Astrocyte of the spinal cord (primary cell): ENCODE measurements around the gene IL17RD.
A peak's percentile ranks its signal among the peaks of the same experiment; 100 is the strongest.

ENCODE experiments used
- DNase-seq: peaks from one replicate; pipeline ENCODE4 v3.0.0; 2011; ENCODE audit warnings: low read depth, low spot score
- H3K4me3 ChIP-seq: 2 replicates; pipeline ENCODE4 v1.5.1; 2011; ENCODE audit warnings: low read depth, mild to moderate bottlenecking, low read length, moderate library complexity
- CTCF ChIP-seq: IDR thresholded peaks from 2 replicates; pipeline ENCODE4 v1.5.1; 2012; ENCODE audit warnings: low read depth, mild to moderate bottlenecking, low read length, inconsistent platforms
- in situ Hi-C: cut with HindIII; loops from 2 replicates; pipeline ENCODE4 v1.10.0; 2017; ENCODE audit warnings: low sequenced_read_pairs

Gene IL17RD

GRCh38 chr3:57110798-57111197 lies 54.4 kb downstream of the IL17RD start:
- DNase-seq, result no peak
- TF ChIP-seq CTCF, result no peak
- in situ Hi-C loops, result no loop called here
- no peak overlapping the region for H3K4me3 ChIP-seq

GRCh38 chr3:57110214-57110613 lies 54.9 kb downstream of the IL17RD start:
- DNase-seq, result no peak
- in situ Hi-C loops, result no loop called here
- H3K4me3 ChIP-seq, result no peak overlapping the region

GRCh38 chr3:57109437-57110199 lies 55.5 kb downstream of the IL17RD start:
- no peak overlapping the region for H3K4me3 ChIP-seq

More at GRCh38 chr3:57110214-57110613, 54.9 kb downstream of the IL17RD start:
- TF ChIP-seq CTCF, result no peak

GRCh38 chr3:57108684-57109083 lies 56.5 kb downstream of the IL17RD start:
- no peak overlapping the region for H3K4me3 ChIP-seq
- TF ChIP-seq CTCF, result no peak
- DNase-seq, result no peak
- in situ Hi-C loops, result no loop called here

More at GRCh38 chr3:57109437-57110199, 55.5 kb downstream of the IL17RD start:
- no peak for DNase-seq
- TF ChIP-seq CTCF, result no peak
- in situ Hi-C loops, result no loop called here

- DNase-seq, result no peak
- in situ Hi-C loops, result no loop called here
- no peak for TF ChIP-seq CTCF
Measured at GRCh38 chr3:57105585-57105984, 59.6 kb downstream of the IL17RD start.

GRCh38 chr3:57100046-57100695 lies 65.0 kb downstream of the IL17RD start:
- peak; percentile 78 for DNase-seq
- H3K4me3 ChIP-seq, result no peak overlapping the region
- peak; percentile 86 for TF ChIP-seq CTCF
- in situ Hi-C loops, result no loop called here

More at GRCh38 chr3:57105585-57105984, 59.6 kb downstream of the IL17RD start:
- no peak overlapping the region for H3K4me3 ChIP-seq
